ENCODE data around the gene IKBKG. TPM values are rescaled to one million over a fixed set of nuclear protein-coding genes. Genes with fewer than 3 reads are reported as not detected.
A peak's percentile ranks its signal among the peaks of the same experiment; 100 is the strongest.
"Not testable (repeated sequence)": the region's sequence is repeated elsewhere in the genome, so short reads cannot be mapped to it uniquely, and the experiment has no call there.

IKBKG gene
- total RNA-seq, 1 experiment from 2014 or later, result 29.3 TPM

DNA sequence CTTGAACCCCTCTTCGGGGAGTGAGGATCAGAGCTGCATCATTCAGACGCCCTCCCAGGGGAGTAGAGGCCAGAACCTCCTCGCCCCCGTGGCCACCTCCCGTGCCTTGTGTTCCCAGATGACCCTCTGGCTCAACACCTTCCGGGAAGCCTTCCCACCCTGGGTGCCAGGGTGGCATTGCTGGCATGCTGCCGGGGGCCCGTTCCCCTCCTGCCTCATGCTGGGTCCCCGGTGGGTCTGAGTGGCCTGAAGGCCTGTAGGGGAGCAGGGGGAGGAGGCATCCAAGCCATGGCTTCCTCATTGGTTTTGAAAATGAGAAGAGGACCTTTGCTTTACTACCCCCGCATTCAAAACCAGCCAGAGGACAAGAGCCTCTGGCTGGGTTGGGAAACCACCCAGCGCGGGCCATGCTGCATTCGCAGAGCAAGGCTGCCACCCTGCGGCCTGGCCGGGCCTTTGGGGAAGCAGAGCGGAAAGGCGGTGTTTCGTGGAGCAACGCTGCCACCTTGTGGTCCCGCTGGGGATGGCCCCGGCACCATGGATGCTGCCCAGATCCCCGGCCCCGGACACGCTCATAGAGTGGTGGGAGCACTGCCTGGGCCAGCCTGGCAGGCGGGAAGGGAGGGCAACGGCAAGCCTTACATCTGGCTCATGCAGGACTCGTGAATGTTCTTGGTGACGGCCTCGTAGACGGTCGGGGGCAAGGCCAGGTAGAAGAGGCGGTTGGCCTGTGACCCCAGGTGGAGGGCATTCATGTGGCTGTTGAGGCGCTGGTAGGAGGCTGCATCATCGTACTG, 12.7 kb upstream of the IKBKG start:
- Mint-ChIP-seq H3K9me3 (ENCODE audit: unreplicated experiment) (no peaks in the 10 kb centered on the region), H3K36me3 (ENCODE audit: insufficient read depth, unreplicated experiment) (peaks cover 19% of the 10 kb centered on the region)
- peaks cover 5% of the 10 kb centered on the region; the same call in 1 of the 2 replicates for H3K36me3 ChIP-seq (ENCODE audit: control insufficient read depth, insufficient read depth, low read length)

DNA sequence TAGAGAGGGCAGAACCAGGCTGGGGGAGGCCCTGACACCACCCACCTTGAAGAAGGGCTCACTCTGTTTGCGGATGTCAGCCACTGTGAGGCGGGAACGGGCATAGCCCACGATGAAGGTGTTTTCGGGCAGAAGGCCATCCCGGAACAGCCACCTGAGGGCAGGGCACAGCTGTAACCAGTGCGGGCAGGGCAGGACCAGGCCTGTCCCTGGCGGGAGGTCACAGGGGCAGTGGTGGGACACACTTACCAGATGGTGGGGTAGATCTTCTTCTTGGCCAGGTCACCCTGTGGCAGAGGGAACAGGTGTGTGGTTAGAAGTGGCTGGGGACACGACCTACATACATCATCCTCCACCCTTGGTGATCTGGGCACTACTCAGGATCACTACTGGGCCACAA, 11.5 kb upstream of the IKBKG start:
- no peak for DNase-seq
- no peak overlapping the region for H3K27ac Mint-ChIP-seq (ENCODE audit: unreplicated experiment)
- H3K36me3 Mint-ChIP-seq (ENCODE audit: insufficient read depth, unreplicated experiment), result peaks cover 18% of the 10 kb centered on the region
- no peaks in the 10 kb centered on the region for H3K27me3 Mint-ChIP-seq (ENCODE audit: insufficient read depth, unreplicated experiment)
- Histone ChIP-seq H3K36me3 (ENCODE audit: control insufficient read depth, insufficient read depth, low read length) (peaks cover 5% of the 10 kb centered on the region; the same call in 1 of the 2 replicates), H3K27me3 (replicated peaks; ENCODE audit: control insufficient read depth, insufficient read depth, low read length) (no peaks in the 10 kb centered on the region), H3K4me1 (peaks cover 8% of the 10 kb centered on the region; the same call in 1 of the 2 replicates), H3K9me3 (no peaks in the 10 kb centered on the region), H3K4me3 (ENCODE audit: low read depth, low read length) (no peak overlapping the region)
- no peaks in the 10 kb centered on the region for H3K9me3 Mint-ChIP-seq (ENCODE audit: unreplicated experiment)
- H3K4me3 Mint-ChIP-seq (ENCODE audit: unreplicated experiment), result no peak overlapping the region
- ChIA-PET POLR2A (no interaction called here), CTCF (interaction anchor here (1.6 kb wide), 1 partner anchor 163 kb away, joined by 4 read pairs; no protein-coding TSS in a partner anchor)
- intact Hi-C loops (cut with micrococcal nuclease; ENCODE audit: unreplicated experiment), result loop anchor here (2.0 kb wide), 1 partner anchor 45 kb away; the partner anchor contains the start of gene SLC10A3
- no TSS peak for BruUV-seq (replicated peaks)
- TF ChIP-seq CTCF (IDR thresholded peaks at IDR 0.05; ENCODE audit: insufficient read depth in 1 of 2, low read depth in 1 of 2, low read length in 1 of 2, severe bottlenecking in 1 of 2, unreplicated experiment in 1 of 2), result no peak
- H3K4me1 Mint-ChIP-seq (ENCODE audit: low read depth, unreplicated experiment), result no peaks in the 10 kb centered on the region

More for the DNA sequence above, 12.7 kb upstream of the IKBKG start:
- peak; percentile 78 to 87 for DNase-seq
- ChIA-PET POLR2A (no interaction called here), CTCF (no interaction called here)
- H3K4me3 ChIP-seq (ENCODE audit: low read depth, low read length), result no peak overlapping the region
- H3K4me1 ChIP-seq, result peaks cover 5% of the 10 kb centered on the region; the same call in 1 of the 2 replicates
- Mint-ChIP-seq H3K27me3 (ENCODE audit: insufficient read depth, unreplicated experiment) (no peaks in the 10 kb centered on the region), H3K4me3 (ENCODE audit: unreplicated experiment) (no peak overlapping the region), H3K4me1 (ENCODE audit: low read depth, unreplicated experiment) (no peaks in the 10 kb centered on the region), H3K27ac (ENCODE audit: unreplicated experiment) (no peak overlapping the region)
- no peaks in the 10 kb centered on the region for H3K9me3 ChIP-seq
- no peaks in the 10 kb centered on the region for H3K27me3 ChIP-seq (replicated peaks; ENCODE audit: control insufficient read depth, insufficient read depth, low read length)
- no TSS peak for BruUV-seq (replicated peaks)
- peak; percentile 91 to 94 for TF ChIP-seq CTCF (IDR thresholded peaks at IDR 0.05; ENCODE audit: insufficient read depth in 1 of 2, low read depth in 1 of 2, low read length in 1 of 2, severe bottlenecking in 1 of 2, unreplicated experiment in 1 of 2)
- intact Hi-C loops (cut with micrococcal nuclease; ENCODE audit: unreplicated experiment), result loop anchor here (1.0 to 2.0 kb wide), 2 partner anchors 44 to 161 kb away; partner anchors contain the start of gene SLC10A3

DNA sequence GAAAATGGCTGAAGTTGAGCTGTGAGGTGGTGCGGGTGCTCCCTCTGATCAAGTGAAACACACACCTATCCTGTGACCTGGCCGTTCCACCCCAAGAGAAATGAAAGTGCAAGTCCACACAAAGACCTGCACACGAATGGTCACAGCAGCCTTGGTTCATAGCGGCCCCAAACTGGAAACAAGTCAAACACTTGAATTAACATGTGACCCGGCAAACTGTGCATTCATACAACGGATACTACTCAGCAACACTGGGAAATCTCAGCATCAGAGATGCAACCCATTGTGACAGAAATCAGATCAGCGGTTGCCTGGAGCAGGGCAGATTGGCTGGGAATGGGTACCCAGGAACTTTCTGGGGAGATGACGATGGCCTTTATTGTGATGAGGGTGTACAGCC, 8.3 kb upstream of the IKBKG start:
- Histone ChIP-seq H3K4me3 (ENCODE audit: low read depth, low read length) (no peak overlapping the region), H3K9me3 (no peaks in the 10 kb centered on the region), H3K36me3 (ENCODE audit: control insufficient read depth, insufficient read depth, low read length) (no peaks in the 10 kb centered on the region), H3K27me3 (replicated peaks; ENCODE audit: control insufficient read depth, insufficient read depth, low read length) (no peaks in the 10 kb centered on the region), H3K4me1 (peaks cover 23% of the 10 kb centered on the region)
- H3K27me3 Mint-ChIP-seq (ENCODE audit: insufficient read depth, unreplicated experiment), result no peaks in the 10 kb centered on the region
- ChIA-PET CTCF (no interaction called here), POLR2A (no interaction called here)
- BruUV-seq (replicated peaks), result no TSS peak
- no peak for DNase-seq
- no peak overlapping the region for H3K4me3 Mint-ChIP-seq (ENCODE audit: unreplicated experiment)
- TF ChIP-seq CTCF (IDR thresholded peaks at IDR 0.05; ENCODE audit: insufficient read depth in 1 of 2, low read depth in 1 of 2, low read length in 1 of 2, severe bottlenecking in 1 of 2, unreplicated experiment in 1 of 2), result no peak
- no peaks in the 10 kb centered on the region for H3K4me1 Mint-ChIP-seq (ENCODE audit: low read depth, unreplicated experiment)
- intact Hi-C loops (cut with micrococcal nuclease; ENCODE audit: unreplicated experiment), result no loop called here
- no peak overlapping the region for H3K27ac Mint-ChIP-seq (ENCODE audit: unreplicated experiment)
- no peaks in the 10 kb centered on the region for H3K9me3 Mint-ChIP-seq (ENCODE audit: unreplicated experiment)
- peaks cover 19% of the 10 kb centered on the region for H3K36me3 Mint-ChIP-seq (ENCODE audit: insufficient read depth, unreplicated experiment)

- H3K36me3 ChIP-seq (ENCODE audit: control insufficient read depth, insufficient read depth, low read length); DNase-seq; H3K4me3 Mint-ChIP-seq (ENCODE audit: unreplicated experiment); H3K9me3 ChIP-seq; H3K9me3 Mint-ChIP-seq (ENCODE audit: unreplicated experiment); intact Hi-C loops (cut with micrococcal nuclease; ENCODE audit: unreplicated experiment); BruUV-seq (replicated peaks); H3K4me1 Mint-ChIP-seq (ENCODE audit: low read depth, unreplicated experiment); H3K27me3 Mint-ChIP-seq (ENCODE audit: insufficient read depth, unreplicated experiment); H3K4me3 ChIP-seq (ENCODE audit: low read depth, low read length); CTCF ChIA-PET; POLR2A ChIA-PET; H3K27me3 ChIP-seq (replicated peaks; ENCODE audit: control insufficient read depth, insufficient read depth, low read length): not testable (repeated sequence)
- H3K27ac Mint-ChIP-seq (ENCODE audit: unreplicated experiment), result peak overlapping the region; percentile 64
- H3K36me3 Mint-ChIP-seq (ENCODE audit: insufficient read depth, unreplicated experiment), result peaks cover 10% of the 10 kb centered on the region
- H3K4me1 ChIP-seq, result peaks cover 18% of the 10 kb centered on the region
Observed at GRCh38 chrX:154540365-154540764, 7.1 kb upstream of the IKBKG start.

Data from Caco-2 (cell line).